ENCODE data around the gene QKI.
"Not testable (repeated sequence)": the region's sequence is repeated elsewhere in the genome, so short reads cannot be mapped to it uniquely, and the experiment has no call there.

QKI gene

DNA sequence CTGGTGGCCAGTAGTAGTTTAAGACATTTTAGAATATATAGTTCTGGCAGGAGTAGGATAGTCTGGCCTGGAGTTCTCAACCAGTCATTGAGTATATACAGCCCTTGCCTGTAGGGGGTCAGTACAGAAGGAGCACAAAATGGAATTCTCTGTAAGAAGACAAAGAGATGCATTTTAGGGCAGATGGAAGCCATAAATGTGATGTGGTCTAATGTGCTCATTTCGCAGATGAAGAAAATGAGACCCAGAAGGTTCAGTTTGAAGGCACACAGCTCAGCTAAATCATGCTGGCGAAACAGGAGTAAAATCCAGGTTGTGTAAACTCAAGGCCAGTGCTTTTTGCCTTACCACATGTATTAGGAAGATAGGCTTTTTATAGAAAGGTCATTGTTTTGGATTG is 29.6 kb downstream of the QKI start:
- DNase-seq = no peak

DNA sequence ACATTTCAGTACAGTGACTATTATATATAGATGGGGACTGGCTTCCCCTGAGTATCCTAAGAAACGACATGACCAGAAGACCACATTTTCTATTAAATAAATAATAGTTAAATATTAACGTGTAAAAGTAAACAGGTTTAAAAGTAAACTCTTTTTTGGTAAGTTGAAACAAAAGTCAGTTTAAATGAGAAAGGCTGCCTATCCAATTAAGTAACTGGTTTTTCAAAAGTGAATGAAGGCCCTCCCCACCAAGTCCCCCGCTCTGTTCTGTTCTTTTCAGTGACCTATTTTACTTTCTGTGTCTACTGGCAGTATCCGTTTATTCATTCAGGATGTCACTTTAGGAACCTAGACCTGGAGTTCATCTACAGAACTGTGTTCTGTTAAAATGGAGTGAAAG is 32.0 kb downstream of the QKI start:
- DNase-seq = no peak

GRCh38 chr6:163449076-163449475 is 34.6 kb downstream of the QKI start:
- DNase-seq = no peak

DNA sequence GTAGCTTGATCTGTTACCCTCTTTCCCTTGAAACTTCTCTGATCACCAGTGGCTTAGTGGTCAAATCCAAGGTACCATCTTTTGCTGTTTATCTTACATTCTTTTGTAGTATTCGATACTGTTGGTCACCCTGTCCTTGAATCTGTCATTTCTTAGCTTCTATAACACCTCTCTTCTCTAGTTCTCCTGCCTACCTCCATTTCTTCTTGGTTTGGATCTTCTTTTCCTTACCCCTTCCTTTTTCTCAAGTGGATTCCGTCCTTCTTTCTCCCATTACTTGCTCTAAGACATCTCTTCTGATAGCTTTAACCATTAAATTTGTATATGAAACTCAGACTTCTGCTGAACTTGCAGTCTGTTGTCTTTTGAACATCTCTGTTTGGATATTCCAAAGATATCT is 39.9 kb downstream of the QKI start:
- DNase-seq = no peak

- peak; percentile 24 for DNase-seq
These were observed 41.0 kb downstream of the QKI start for GRCh38 chr6:163455552-163455951.

- DNase-seq = peak; percentile 92
These were observed 43.4 kb downstream of the QKI start for GRCh38 chr6:163457637-163458561.

DNA sequence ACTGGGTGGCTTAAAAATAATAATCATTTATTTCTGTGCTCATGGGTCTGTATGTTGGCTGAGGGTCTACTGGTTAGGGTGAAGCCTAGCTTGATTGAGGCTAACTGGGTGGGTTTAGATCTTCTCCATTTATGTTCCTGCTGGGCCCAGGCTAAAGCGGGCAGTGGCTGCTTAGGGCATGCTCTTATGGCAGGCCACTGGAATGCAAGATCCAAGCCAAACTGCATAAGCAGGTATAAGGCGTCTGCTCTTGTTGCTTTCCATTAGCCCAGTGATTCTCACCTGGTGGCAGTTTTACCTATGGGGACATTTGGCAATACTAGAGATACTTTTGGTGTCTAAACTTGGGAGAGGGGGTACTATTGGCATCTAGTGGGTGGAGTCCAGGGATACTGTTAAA is 44.5 kb downstream of the QKI start:
- no peak for DNase-seq

DNA sequence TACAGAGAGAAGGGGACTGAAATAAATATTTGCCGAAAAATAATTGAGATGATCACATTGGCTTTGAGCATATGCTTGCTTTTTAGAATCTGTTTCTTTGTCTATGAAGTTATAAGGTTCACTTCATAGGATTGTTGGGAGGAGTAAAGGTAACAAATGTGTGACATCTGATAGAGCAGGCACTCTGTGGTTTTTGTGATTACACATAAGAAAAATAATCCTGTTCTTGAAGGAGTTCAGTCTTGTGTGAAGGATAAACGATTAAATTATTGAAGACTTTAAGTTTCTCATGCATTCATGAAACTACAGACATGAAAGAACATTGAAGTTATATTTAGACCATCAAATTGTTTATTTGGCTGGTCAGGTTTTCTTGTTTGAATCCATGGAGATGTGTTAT is 45.0 kb downstream of the QKI start:
- DNase-seq = no peak

- no peak for DNase-seq
These were observed 45.8 kb downstream of the QKI start for GRCh38 chr6:163460307-163460782.

DNA sequence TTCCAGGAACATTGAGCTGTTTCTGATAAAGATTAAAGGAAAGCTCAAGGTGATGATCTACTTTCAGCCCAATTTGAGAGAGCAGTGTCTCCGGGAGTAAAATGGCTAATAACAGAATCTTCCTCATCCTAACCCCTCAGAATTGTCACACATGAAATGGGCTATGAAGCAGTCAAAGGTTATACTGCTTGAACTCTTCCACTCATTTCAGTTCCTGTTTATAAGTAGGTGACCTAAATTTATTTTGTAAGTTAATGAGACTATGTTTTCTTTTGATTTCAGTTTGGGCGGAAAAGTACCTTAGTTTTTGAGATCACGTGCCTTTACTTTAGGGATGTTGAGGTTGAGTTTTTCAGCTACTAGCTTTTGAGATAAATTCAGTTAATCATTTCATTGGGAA is 47.2 kb downstream of the QKI start:
- no peak for DNase-seq

- DNase-seq = no peak
These were observed 48.7 kb downstream of the QKI start for GRCh38 chr6:163463180-163463579.

DNA sequence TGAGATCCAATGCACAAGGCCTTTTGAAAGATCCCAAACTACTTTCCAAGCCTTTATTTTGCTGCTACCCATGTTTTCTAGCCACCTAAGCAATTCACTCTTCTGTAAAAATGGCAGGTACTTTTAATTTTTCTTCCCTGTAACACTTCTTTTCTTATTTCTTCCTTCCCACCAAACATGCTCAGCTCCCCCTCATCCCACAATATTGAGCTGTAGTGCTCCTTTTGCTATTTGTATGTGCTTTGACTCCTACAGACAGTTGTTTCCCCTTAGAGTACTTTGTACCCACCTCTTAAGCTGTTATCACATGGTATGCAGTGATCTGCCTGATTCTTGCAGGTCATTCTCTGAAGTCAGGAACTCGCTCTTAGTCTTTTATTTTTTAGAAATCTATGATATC is 49.3 kb downstream of the QKI start:
- no peak for DNase-seq

DNA sequence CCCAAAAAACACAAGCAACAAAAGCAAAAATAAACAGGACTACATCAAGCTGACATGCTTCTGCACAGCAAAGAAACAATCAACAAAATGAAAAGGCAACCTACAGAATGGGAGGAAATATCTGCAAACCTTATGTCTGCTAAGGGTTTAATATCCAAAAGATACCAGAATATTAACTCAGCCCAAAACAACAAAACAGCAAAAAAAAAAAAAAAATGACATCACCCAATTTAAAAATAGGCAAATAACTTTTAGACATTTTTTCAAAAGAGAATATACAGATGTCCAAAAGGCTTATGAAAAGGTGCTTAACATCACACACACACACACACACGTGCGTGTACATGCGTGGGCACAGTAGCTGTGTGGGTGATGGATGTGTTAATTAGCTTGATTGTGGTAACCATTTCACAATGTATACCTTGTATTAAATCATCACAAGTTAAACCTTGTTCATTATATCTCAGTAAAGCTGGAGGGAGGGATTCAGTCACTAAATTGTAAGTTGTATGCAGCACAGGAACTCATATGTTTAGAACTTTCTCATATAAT is 52.4 kb downstream of the QKI start:
- DNase-seq = no peak

DNA sequence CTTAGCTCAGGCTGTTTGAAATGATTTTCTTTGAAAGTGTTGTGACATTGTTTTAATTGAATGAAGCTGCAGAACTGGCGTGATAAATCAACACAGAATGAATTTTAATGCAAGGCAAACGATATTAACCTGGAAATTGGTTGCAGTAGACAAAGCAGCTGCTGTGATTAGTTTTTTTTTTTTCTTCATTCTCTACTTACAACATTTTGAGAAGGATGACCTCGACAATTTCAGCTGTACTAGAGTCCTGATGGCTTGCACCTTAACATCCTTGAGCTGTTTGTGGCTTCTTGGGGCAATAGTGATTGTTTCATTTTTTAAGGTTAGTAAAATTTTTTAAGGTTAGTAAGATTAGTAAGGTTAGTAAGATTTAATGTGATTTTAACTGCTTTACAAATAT is 54.2 kb downstream of the QKI start:
- no peak for DNase-seq

GRCh38 chr6:163469459-163469985 is 55.0 kb downstream of the QKI start:
- DNase-seq = no peak

DNA sequence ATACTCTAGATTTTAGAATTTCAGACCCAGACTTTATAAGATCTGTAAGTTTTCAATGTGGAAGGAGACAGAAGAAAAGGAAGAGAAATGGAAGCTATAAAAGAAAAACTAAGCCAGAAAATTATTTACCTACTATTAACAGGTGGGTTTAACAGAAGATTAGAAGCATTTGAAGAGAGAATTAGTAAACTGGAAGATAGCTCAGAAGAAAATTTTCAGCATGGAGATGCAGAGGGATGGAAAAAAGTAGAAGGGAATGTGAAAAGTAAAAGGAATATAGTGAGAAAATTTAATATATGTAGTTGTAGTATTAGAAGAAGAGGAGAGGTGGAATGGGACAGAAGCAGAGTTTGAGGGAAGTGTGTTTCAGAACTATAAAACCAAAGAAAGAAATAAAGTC is 56.1 kb downstream of the QKI start:
- no peak for DNase-seq

GRCh38 chr6:163474581-163474980 is 60.1 kb downstream of the QKI start:
- peak; percentile 12 for DNase-seq

DNA sequence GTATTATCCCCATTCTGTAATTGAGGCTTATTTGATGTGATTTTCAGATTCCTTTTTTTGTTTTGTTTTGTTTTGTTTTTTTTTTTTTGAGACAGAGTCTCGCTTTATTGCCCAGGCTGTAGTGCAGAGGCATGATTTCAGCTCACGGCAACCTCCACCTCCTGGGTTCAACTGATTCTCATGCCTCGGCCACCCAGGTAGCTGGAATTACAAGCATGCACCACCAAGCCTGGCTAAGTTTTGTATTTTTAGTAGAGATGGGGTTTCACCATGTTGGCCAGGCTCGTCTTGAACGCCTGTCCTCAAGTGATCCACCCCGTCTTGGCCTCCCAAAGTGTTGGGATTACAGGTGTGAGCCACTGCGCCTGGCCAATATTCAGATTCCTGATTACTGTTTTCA is 62.4 kb downstream of the QKI start:
- not testable (repeated sequence) for DNase-seq

GRCh38 chr6:163483107-163483506 is 68.6 kb downstream of the QKI start:
- DNase-seq = no peak

GRCh38 chr6:163485388-163485851 is 70.9 kb downstream of the QKI start:
- peak; percentile 36 for DNase-seq

- DNase-seq = no peak
These were observed 72.3 kb downstream of the QKI start for GRCh38 chr6:163486821-163487220.

DNA sequence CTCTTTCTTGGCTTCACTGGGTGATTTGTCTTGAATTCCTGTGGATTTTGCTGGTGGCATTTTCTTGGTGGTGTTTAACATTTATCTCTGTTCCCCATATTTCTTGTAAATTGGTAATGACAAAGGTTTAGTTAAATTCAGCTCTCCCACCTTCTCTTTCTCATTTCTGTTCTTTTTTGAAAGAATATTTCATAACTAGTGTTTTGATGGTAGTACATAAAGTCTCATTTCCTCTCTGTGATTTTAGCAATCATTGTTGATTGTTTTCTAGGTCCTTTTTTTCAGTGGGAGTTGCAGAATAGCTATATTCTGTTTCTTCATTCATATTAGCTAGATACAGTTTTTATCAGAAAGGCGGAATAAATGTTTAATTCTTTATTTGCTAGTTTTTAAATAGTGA is 73.1 kb downstream of the QKI start:
- no peak for DNase-seq

- peak; percentile 33 for DNase-seq
These were observed 75.1 kb downstream of the QKI start for GRCh38 chr6:163489584-163489983.

All from fibroblast of skin of scalp (primary cell).